Measurements from ENCODE around the gene FAM32A. TPM values are rescaled to one million over a fixed set of nuclear protein-coding genes. Genes with fewer than 3 reads are reported as not detected.
"Not testable (repeated sequence)": the region's sequence is repeated elsewhere in the genome, so short reads cannot be mapped to it uniquely, and the experiment has no call there.

FAM32A gene
- total RNA-seq, 1 donor from 2014 or later: 38.8 TPM

DNA sequence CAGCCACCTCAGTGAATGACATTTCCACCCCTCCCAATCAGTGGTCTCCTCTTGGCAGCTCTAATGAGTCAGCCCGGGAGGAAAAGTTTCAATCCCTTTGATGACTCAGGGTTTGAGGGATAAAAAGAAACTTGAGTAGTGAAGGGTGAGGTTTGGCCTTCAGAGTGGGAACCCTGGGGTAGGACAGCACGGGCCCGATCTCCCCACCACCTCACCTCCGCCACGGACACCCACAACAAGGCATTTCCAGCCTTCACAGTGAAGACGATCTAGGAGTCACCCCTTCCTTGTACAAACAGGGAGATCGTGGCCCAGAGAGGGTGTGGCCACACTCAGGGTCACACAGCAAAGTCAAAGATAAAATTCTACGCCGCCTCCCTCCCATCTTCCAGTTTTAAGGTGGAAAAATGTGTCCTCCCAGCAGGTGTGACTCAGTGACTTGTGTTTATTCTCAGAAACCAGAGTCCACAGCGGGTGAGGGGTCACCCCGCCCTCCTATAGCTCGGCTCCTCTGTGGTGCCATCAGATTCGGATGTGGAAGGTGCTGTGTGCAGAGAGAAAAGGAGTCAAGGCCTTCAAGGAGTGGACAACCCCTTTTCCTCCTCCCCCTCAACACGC, 24.2 kb upstream of the FAM32A start:
- ATAC-seq: no peak
- intact Hi-C loops (cut with micrococcal nuclease): no loop called here
- no peak for DNase-seq

DNA sequence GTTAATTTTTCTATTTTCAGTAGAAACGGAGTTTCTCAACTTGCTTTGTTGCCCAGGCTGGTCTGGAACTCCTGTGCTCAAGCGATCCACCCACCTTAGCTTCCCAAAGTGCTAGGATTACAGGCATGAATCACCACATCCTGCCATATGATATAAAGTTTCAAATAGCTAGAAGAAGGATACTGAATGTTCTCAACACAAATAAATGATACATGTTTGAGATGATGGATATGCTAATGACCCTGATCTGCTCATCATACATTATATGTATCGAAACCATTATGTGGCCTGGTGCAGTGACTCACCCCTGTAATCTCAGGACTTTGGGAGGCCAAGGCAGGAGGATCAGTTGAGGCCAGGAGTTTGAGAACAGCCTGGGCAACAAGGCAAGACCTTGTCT, 23.4 kb upstream of the FAM32A start:
- intact Hi-C loops (cut with micrococcal nuclease): no loop called here
- ATAC-seq (no peak), DNase-seq (no peak)

DNA sequence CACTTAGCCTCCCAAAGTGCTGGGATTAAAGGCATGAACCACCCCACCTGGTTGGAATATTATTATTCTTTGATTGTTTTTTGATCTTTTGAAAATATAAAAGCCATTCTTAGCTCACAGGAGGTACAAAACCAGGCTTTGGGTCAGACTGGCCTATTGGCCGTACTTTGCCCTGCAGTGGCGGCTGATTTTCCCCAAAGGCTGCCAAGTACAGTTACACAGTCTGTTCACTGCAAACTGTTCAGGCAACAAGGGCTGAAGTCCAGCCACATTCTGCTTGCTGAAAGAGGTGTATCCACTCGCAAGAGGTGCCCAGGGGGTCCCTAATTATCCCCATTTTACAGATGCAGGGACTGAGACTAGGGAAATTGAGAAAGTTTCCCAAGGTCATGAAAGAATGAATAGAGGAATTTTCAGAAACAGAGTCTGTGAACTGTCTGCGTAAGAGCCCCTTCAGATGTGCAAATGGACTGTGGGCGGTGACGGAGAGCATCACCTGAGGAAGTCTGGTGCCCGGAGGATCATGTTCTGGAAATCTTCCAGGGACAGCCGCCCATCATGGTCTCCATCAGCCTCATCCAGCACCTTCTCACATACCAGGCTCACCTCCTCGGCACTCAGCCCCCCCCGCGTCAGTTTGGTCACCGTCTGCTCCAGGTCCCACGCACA, 20.9 kb upstream of the FAM32A start:
- DNase-seq: no peak
- intact Hi-C loops (cut with micrococcal nuclease): no loop called here
- ATAC-seq: no peak

DNA sequence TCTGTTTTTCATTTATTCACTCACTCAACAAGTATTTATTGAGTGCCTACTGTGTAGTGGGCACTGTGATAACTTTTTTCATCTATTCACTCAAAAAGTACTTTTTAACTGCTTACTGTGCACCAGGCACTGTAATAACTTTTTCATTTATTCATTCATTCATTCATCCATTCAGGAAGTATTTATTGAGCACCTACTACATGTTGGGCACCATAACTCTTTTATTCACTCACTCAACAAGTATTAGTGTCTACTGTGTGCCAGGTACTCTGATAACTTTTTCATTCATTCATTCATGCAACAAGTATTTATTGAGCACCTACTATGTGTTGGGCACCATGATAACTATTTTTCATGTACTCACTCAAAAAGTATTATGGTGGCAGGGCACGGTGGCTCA, 18.8 kb upstream of the FAM32A start:
- DNase-seq (no peak), ATAC-seq (no peak)
- intact Hi-C loops (cut with micrococcal nuclease): no loop called here

DNA sequence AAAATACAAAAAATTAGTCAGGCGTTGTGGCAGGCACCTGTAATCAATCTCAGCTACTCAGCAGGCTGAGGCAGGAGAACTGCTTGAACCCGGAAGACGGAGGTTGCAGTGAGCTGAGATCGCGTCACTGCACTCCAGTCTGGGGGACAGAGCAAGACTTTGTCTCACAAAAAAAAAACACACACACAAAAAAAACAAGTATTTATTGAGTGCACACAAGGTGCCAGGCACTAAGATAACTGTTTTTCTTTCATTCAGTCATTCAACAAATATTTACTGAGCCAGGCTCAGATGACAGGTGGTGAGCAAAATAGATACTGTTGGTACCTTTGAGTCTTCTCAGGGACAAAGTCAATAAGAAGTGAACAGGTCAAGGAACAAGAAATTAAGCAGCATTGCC, 18.2 kb upstream of the FAM32A start:
- intact Hi-C loops (cut with micrococcal nuclease): no loop called here
- ATAC-seq: no peak

DNA sequence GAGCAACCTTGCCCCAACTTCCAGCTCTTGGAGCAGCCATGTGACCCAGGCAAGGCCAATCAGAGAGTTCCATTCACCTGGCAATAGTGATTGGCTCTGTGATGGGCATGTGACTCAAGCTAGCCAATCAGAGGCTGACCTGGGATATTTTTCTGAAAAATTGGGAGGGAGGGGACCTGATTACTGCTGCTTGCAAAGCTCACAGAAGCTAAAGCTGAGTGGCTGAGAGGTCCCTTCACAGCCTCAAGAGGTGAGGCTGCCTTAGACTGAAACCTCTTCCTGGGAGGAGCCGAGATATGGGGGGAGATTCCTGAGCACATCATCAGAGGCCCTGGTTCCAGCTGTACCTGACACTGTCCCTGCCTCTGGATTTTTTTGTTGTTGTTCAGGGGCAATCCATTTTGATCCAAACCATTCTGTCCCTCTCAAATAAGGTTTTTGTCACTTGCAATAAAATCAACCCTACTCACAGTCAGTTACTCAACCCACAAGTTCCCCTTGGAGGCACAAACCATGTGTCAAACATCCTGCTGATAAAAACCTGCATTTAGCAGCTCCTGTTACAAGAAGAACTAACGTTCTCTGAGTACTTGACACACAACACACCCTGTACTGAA, 16.6 kb upstream of the FAM32A start:
- DNase-seq: no peak
- intact Hi-C loops (cut with micrococcal nuclease): no loop called here
- ATAC-seq: no peak

More for the DNA sequence above, 18.2 kb upstream of the FAM32A start:
- no peak for DNase-seq

DNA sequence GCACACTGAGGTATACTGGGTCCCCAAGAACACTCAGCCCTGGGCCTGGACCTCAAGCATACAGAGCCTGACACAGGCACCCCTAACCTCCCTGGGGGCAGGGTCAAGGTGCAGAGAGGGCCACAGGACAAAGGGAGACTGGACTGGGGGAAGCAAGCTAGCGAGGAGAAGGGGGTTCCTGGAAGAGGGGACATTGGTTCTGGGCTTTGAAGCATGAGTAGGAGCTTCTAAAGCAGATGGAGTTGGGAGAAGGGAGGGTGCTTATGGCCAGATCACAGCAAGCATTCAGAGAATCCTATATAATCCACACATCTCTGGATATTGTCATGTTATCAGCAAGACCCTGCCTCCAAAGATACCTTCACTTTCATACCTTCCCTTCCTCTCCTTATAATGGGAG, 15.1 kb upstream of the FAM32A start:
- DNase-seq (no peak), ATAC-seq (no peak)
- intact Hi-C loops (cut with micrococcal nuclease): loop anchor here (10.0 kb wide), 1 partner anchor 545 kb away; no protein-coding TSS in a partner anchor

DNA sequence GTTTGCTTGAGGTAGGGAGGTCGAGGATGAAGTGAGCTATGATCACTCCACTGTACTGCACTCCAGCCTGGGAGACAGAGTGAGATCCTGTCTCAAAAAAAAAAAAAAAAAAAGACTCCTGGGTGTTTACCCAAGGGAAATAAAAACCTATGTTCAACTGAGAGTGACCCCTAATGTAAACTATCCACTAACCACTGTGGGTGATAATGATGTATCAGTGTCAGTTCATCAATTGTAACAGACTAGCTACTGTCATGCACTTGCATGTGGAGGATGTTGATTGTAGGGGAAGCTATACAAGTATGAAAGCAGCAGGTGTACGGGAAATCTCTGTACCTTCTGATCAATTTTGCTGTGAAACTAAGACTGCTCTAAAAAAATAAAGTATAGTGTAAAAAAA, 9.3 kb upstream of the FAM32A start:
- no peak for DNase-seq
- ATAC-seq: no peak
- intact Hi-C loops (cut with micrococcal nuclease): loop anchor here (10.0 kb wide), 1 partner anchor 551 kb away; no protein-coding TSS in a partner anchor

DNA sequence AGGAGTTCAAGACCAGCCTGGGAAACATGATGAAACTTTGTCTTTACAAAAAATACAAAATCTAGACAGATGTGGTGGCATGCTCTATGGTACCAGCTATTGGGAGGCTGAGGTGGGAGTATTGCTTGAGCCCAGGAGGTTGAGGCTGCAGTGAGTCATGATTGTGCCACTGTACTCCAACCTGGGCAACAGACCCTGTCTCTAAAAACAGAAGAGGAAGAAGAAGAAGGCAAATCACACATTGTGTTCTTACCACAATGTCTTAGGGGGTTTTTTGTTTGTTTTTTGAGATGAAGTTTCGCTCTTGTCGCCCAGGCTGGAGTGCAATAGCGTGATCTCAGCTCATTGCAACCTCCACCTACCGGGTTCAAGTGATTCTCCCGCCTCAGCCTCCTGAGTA, 6.3 kb upstream of the FAM32A start:
- ATAC-seq, DNase-seq: not testable (repeated sequence)
- intact Hi-C loops (cut with micrococcal nuclease): loop anchor here (10.0 kb wide), 1 partner anchor 554 kb away; no protein-coding TSS in a partner anchor

DNA sequence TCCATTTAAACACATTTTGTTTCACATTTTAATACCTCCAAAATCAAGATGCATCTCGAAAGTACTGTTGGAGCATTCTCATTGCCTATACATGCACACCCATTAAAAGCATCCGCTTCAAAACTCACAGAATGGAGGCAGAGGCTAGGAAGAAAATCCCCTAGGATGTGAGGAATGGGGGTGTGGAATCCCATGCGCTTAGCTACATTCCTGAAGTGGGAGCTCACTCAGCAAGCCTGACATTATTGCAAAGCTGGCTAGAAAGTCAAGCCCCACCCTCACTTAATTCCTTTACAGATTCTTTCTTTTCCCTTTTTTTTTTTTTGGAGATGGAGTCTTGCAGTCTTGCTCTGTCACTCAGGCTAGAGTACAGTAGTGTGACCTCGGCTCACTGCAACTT, 4.6 kb upstream of the FAM32A start:
- ATAC-seq: no peak
- no peak for DNase-seq
- intact Hi-C loops (cut with micrococcal nuclease): loop anchor here (5.0 kb wide), 1 partner anchor 138 kb away; no protein-coding TSS in a partner anchor

DNA sequence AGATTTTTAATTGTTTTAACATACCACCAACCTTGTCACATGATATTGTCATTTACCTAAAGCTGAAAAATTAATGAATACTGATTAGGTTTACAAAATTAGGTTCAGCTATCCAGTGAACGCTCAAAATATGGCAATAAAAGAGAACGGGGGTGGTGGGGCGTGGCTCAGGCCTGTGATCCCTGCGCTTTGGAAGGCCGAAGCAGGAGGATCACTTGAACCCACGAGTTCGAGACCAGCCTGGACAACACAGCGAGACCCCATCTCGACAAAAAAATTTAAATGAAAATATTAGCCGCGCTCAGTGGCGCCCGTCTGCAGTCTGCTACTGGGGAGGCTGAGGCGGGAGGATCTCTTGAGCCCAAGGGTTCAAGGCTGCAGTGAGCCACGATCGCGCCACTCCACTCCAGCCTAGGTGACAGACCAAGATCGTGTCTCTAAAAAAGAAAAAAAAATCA, 516 bp upstream of the FAM32A start:
- no peak for DNase-seq
- no peak for ATAC-seq
- intact Hi-C loops (cut with micrococcal nuclease): loop anchor here (5.0 kb wide), 1 partner anchor 142 kb away; no protein-coding TSS in a partner anchor

DNA sequence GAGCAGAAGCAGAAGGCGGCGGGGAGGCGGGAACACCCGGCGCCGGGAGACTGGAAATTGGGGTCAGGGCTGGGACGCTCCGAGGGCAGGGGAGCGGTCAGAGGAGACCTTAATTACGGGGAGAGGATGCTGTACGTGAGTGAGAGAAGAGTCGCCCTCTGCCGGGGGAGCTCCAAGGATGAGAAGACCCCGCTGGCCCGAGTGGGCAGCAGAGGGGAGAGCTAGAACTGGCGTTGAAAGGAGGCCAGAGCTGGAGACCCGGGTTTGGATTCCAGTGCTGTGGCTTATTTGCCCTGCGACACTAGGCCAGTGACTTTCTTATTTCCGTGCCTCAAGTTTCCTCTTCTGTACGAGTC, 536 bp downstream of the FAM32A start:
- intact Hi-C loops (cut with micrococcal nuclease): no loop called here
- peak; percentile 46 for ATAC-seq

DNA sequence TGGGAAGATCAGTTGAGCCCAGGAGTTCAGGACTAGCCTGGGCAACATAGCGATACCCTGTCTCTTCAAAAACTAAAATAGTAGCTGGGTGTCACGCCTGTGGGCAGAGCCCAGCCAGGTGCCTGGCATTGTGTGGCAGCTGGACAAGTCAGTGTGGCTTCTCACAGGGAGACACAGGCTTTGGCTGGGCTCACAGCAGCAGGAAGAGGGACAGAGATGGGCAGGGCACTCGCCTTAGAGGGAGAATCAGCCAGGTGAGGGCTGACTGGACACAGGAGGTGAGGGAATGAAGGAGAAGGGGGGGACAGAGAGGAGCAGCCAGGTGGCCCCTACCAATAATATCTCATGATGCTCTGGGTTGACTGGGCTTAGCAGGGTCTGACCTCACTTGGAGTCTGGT, 3.3 kb downstream of the FAM32A start:
- no peak for ATAC-seq
- DNase-seq: no peak
- intact Hi-C loops (cut with micrococcal nuclease): no loop called here

More for the DNA sequence above, 536 bp downstream of the FAM32A start:
- peak; percentile 55 for DNase-seq

DNA sequence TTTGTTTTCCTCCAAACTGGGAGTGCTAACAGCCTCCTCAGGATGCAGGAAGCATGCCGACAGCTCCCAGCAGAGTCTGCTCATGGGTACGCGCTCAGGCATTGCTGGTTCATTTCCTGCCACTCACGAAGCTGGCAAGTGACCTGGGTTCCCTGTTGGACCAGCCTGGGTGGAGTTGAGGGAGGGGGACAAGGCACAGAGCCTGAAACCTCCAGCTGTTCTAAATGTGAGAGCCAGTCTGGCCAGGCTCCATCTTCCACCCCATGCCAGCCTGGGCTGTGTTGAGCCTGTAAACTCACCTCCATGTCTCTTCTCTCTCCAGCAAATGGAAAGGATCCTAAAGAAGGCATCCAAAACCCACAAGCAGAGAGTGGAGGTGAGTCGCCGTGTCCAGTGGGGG, 5.0 kb downstream of the FAM32A start:
- intact Hi-C loops (cut with micrococcal nuclease): no loop called here
- ATAC-seq (peak; percentile 9), DNase-seq (no peak)

DNA sequence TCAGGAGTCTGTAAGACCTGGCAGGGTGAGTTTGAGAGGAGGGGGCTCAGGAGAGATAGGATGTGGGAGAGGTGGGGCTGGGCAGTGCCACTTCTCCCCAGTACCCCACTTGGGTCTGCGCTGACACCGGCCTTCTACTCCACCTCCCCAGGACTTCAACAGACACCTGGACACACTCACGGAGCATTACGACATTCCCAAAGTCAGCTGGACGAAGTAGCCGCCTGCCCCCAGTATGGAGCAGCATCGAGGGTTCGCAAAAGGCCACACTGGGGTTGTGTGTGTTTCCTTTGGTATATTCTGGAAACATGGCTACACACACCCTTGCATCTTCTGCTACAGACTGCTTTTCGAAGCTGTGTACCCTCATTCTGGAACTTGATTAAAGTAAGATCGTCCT, 5.5 kb downstream of the FAM32A start:
- no peak for DNase-seq
- no peak for ATAC-seq
- intact Hi-C loops (cut with micrococcal nuclease): no loop called here

DNA sequence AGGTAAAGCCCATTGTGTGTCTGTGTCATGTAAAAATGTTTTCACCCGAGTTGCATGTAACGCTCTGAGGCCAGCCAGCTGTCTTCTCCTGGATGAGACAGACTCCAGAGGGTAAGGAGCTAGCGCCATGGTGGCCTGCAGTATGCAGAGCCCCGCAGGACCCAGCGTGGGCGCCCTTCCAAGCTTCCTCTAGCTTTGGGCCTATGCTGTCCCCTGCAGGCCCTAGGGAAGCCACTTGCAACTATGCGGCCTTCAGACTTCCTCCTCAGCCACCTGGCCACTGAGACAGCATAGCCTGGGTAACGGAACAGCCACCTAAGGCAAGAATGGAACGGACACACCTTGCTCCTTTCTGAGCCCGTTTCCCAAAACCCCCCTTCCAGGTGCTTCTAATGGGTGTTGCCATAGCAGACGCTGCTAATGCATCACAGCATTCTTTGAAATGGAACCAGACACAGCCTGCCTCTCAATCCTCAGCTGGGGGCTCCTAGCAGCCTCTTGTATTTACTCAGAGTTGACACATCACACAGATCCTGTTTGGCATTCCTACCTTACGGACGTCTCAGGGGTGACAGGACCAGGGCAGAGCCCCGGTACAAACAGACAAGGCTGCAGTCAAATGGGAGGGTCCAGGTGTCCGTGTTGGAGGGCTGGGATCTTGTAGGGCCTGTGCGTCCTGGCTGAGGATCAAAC, 6.2 kb downstream of the FAM32A start:
- DNase-seq (no peak), ATAC-seq (no peak)
- intact Hi-C loops (cut with micrococcal nuclease): no loop called here

DNA sequence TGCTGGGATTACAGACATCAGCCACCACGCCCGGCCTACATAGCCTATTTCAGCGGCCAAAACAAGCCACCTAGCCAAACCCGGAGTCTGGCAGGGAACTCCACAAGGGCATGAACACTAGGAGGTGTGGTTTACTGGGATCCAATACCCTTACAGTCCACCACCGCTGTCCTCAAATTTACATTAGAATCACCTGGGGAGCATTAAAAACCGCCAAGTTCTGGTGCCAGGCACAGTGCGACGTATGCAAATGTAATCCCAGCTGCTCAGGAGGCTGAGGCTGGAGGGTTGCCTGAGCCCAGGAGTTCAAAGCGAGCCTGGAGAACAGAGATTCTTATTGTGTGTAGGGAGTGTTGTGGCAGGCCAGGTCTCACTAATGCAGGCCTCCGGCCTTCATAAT, 8.3 kb downstream of the FAM32A start:
- ATAC-seq (no peak), DNase-seq (no peak)
- intact Hi-C loops (cut with micrococcal nuclease): no loop called here

DNA sequence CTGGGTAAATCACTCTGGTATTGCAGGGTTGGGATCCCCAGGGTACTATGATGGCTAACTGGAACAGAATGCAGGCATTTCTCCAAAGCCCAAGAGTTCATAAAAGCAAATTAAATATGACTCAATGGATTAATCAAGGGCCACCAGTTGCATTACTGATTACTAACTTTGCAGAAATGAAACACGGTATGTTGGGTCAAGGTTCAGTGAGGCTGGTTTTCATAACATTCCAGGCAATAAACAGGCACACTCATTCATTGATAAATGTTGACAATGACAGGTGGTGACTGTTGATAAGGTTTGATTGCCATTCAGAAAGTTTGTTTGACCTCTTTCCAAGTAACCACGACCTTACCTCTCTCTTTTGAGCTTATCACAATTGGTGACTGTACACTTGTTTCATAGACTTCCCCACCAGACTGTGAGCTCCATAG, 12.0 kb downstream of the FAM32A start:
- DNase-seq (no peak), ATAC-seq (no peak)
- intact Hi-C loops (cut with micrococcal nuclease): no loop called here

DNA sequence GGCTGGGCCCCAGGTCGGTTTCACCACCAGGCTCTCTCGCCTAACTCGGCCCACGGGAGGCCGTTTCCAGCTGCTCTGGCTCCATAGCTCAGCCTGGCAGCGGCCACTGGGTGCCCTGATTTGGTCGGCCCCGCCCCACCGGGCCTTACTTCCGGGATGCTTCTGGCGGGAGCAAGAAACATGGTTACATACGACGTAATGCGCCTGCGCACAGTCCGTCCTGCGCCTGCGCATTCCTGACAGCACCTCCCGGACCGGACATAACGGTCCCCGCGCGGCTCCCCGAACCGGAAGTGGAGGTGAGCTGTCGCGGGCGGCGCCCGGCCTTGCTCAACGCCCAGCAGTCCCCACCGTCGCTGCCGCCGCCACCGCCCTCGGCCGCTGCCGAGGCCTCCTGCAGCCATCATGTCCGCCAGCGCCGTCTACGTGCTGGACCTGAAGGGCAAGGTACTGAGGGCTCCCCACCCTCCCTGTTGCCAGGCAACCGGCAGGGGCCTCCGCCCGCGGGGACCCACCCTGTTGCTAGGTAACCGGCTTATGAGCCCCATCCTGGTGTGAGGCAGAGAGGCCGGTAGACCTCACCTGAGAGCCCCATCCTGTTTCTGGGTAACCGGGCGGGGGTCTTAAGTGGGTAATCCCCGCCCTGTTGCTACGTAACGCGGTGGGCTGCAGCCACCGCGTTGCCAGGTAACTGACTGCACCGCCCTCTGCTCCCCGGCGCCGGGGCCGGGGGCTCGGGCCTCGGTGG, 12.6 kb downstream of the FAM32A start, which contains the start of gene AP1M1:
Gene AP1M1 (plus strand): TSS at position 290 of the 748 bp plus-strand sequence. CDS start 116 bp downstream, at position 406.
- peak; percentile 100 for DNase-seq
- intact Hi-C loops (cut with micrococcal nuclease): no loop called here
- ATAC-seq: peak; percentile 97
